Measurements from ENCODE around the gene SMG6.
"Not testable (repeated sequence)": the region's sequence is repeated elsewhere in the genome, so short reads cannot be mapped to it uniquely, and the experiment has no call there.

SMG6 gene

DNA sequence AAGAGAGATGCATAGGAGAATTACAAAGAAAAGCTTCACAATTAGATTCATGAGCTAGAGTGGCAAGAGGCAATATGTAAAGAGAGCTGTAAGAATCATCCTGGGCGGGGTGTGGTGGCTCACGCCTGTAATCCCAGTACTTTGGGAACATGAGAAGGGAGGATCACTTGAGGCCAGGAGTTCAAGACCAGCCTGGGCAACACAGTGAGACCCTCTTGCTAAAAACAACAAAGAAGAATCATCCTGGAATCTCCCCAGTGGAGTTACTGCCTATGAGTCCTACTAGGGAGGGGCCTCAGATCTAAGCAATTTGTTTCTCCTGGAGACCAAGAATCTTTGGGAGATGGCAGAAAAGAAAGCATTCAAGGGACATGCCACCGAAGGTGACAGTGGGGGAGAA lies 129.6 kb downstream of the SMG6 start:
- TF ChIP-seq, protein P1, sequence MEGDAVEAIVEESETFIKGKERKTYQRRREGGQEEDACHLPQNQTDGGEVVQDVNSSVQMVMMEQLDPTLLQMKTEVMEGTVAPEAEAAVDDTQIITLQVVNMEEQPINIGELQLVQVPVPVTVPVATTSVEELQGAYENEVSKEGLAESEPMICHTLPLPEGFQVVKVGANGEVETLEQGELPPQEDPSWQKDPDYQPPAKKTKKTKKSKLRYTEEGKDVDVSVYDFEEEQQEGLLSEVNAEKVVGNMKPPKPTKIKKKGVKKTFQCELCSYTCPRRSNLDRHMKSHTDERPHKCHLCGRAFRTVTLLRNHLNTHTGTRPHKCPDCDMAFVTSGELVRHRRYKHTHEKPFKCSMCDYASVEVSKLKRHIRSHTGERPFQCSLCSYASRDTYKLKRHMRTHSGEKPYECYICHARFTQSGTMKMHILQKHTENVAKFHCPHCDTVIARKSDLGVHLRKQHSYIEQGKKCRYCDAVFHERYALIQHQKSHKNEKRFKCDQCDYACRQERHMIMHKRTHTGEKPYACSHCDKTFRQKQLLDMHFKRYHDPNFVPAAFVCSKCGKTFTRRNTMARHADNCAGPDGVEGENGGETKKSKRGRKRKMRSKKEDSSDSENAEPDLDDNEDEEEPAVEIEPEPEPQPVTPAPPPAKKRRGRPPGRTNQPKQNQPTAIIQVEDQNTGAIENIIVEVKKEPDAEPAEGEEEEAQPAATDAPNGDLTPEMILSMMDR (IDR thresholded peaks at IDR 0.05; ENCODE audit: extremely low read depth, missing control alignments): no peak
- no peak for DNase-seq (ENCODE audit: low spot score)

DNA sequence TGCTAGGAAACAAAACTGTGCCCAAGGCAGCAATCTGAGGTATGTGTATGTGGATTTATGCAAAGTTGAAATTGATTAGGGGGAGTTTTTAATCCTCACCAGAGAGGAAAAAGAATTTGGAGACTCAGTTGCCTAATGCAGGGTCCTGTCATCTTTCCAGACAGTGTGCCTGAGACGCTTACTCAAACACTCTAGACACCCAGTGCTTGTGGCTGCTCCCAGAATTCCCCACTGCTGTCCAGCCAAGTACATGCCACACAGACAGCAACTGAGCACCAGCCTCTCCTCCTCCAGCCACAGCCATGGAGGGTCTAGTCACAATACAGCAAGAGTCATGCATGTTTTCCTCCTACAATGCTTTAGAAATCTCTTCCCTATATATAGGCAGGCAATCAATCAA lies 130.6 kb downstream of the SMG6 start:
- TF ChIP-seq, protein P1 (IDR thresholded peaks at IDR 0.05; ENCODE audit: extremely low read depth, missing control alignments): no peak
- no peak for DNase-seq (ENCODE audit: low spot score)

DNA sequence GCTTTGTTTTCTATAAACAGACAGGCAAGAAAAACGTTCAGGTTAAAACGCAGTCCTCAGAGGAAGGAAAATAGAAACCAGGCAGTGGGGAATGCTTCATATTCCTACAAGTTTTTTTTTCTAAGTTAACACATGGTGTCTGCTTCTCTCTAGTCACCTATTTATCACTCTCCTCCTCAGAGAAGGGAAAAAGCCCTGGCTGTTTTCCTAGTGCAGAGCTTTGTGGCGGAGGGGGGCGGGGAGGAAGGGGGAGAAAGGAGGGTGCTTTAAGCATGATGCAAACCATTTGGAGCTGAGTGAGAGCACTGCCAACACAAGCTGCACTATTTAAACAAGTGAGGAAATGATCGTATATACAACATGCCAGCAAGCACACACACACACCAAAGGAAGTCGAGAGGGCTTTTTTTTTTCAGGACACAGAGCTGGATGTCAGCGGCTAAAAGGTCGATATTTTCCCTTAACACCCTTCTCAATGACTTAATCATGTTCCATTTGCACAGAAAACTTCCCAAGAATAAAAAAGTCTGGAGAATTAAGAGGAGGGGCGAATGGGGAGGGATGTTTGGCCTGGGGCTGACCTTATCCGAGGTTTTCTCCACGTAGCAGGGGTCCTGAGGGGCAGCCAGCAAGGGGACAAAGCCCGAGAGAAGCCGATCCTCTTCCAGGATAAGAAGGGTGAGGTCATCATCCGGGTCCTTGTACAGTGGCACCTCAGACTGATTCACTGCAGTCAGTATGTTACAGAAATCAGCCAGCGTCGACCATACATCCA lies 131.3 kb downstream of the SMG6 start:
- DNase-seq (ENCODE audit: low spot score): no peak

DNA sequence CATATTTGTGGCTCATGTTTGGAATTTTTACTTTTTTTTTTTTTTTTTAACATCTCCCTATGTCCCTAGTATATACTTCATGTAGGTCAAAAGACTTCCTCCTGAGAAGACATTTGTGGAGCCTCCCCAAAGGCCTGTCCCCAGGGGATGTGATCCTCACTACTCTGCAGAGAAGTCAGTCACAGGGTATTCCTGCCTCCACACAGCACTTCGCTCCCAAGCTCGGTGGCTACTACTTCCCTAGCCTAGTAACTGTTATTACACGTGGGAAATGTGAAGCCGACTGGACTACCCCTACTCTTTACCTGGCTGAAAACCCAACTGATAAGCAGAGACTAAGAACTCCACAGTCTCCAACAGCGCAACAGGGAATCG lies 131.9 kb downstream of the SMG6 start:
- TF ChIP-seq, protein P1 (IDR thresholded peaks at IDR 0.05; ENCODE audit: extremely low read depth, missing control alignments): no peak
- DNase-seq (ENCODE audit: low spot score): no peak

More for the DNA sequence above, 131.3 kb downstream of the SMG6 start:
- TF ChIP-seq, protein P1 (IDR thresholded peaks at IDR 0.05; ENCODE audit: extremely low read depth, missing control alignments): no peak

DNA sequence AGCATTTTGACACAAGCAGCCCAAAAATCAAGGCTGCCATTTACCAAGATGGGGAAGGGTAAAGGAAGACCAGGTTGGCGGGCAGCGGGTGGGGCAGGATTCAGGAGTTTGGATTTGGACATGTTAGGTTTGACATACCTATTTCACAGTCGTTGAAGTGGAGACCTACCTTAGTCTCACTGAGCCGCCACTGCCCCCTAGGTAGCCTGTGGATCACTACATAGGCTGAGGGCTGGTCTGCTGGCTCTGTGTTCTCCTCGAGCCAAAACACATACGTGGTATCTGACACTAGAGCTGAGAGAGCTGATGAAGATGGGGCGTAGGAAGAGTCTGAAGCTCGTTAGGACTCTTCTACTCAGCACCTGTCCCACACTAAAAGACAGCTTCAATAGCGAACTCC lies 133.6 kb downstream of the SMG6 start:
- peak; percentile 57 for DNase-seq (ENCODE audit: low spot score)
- TF ChIP-seq, protein P1 (IDR thresholded peaks at IDR 0.05; ENCODE audit: extremely low read depth, missing control alignments): peak; percentile 51

DNA sequence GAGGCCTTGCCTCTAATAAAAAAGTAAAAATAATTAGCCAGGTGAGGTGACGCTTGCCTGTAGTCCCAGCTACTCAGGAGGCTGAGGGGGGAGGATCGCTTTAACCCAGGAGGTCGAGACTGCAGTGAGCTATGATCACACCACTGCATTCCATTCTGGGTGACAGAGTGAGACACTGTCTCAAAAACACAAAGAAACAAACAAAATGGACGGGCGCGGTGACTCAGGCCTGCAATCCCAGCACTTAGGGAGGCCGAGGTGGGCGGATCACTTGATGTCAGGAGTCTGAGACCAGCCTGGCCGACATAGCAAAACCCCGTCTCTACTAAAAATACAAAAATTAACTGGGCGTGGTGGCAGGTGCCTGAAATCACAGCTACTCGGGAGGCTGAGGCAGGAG lies 137.9 kb downstream of the SMG6 start:
- DNase-seq (ENCODE audit: low spot score): not testable (repeated sequence)

DNA sequence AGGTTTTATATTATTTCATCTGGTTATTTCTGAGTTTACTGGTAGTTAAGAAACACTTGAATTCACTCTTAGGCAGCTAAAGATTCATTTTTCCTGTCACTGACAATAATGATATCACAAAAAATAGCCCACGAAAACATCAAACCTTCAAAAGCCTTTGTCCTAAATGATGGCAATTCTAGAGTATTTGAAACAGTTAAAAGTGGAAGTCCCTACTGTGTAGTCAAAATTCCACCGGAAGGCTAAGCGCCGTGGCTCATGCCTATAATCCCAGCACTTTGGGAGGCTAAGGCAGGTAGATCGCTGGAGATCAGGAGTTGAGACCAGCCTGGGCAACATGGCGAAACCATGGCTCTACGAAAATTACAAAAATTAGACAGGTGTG lies 145.2 kb downstream of the SMG6 start:
- DNase-seq (ENCODE audit: low spot score): no peak
- TF ChIP-seq, protein P1 (IDR thresholded peaks at IDR 0.05; ENCODE audit: extremely low read depth, missing control alignments): no peak

Data from GM20000 (cell line).